ENCODE data around the gene GNAS-AS1. TPM values are rescaled to one million over a fixed set of nuclear protein-coding genes. Genes with fewer than 3 reads are reported as not detected.

Gene GNAS-AS1
- total RNA-seq, 1 donor from 2014 or later, result 0.35 TPM

Small RNA genes lying within 50 kb of the gene (microRNA-seq; reads per million reads assigned to microRNA genes)
- gene MIR298 (ENCODE audit: borderline number of aligned reads), result not detected

Other genes with a start within 250 kb of the GNAS-AS1 start
- gene STX16, start 199.6 kb downstream of the GNAS-AS1 start, total RNA-seq, result 24.8 TPM
- 26.4 TPM for gene NPEPL1, start 158.1 kb downstream of the GNAS-AS1 start, total RNA-seq
- 1,575 TPM for gene GNAS, start 1.8 kb upstream of the GNAS-AS1 start, total RNA-seq
- gene NELFCD, start 130.4 kb upstream of the GNAS-AS1 start, total RNA-seq, result 35.6 TPM
- gene CTSZ, start 156.4 kb upstream of the GNAS-AS1 start, total RNA-seq, result 129 TPM
- 0.30 TPM for gene TUBB1, start 168.5 kb upstream of the GNAS-AS1 start, total RNA-seq
- 128 TPM for gene ATP5F1E, start 181.4 kb upstream of the GNAS-AS1 start, total RNA-seq
- gene PRELID3B, start 191.9 kb upstream of the GNAS-AS1 start, total RNA-seq, result 50.1 TPM